HG03045 (cell line): ENCODE data around the gene KRCC1.

ENCODE experiments used
- ATAC-seq: cut with Tn5 transposase; IDR thresholded peaks from one replicate; pipeline ENCODE4 v1.9.1; 2021; ENCODE audit warnings: mild to moderate bottlenecking, moderate library complexity; ENCODE audit not compliant: unreplicated experiment

Gene KRCC1

GRCh38 chr2:88078643-88079172 is 23.1 kb upstream of the KRCC1 start:
- ATAC-seq: no peak

- no peak for ATAC-seq
These were observed 21.5 kb upstream of the KRCC1 start for GRCh38 chr2:88077080-88077479.

GRCh38 chr2:88074854-88075292 is 19.3 kb upstream of the KRCC1 start:
- ATAC-seq: no peak

GRCh38 chr2:88074150-88074549 is 18.6 kb upstream of the KRCC1 start:
- no peak for ATAC-seq

GRCh38 chr2:88071365-88071764 is 15.8 kb upstream of the KRCC1 start:
- no peak for ATAC-seq

GRCh38 chr2:88070055-88070454 is 14.5 kb upstream of the KRCC1 start:
- ATAC-seq: no peak

GRCh38 chr2:88069117-88069516 is 13.5 kb upstream of the KRCC1 start:
- ATAC-seq: no peak

- no peak for ATAC-seq
These were observed 12.5 kb upstream of the KRCC1 start for GRCh38 chr2:88068044-88068443.

- no peak for ATAC-seq
These were observed 12.0 kb upstream of the KRCC1 start, which contains the start of gene SMYD1 for GRCh38 chr2:88067598-88067997. SMYD1 (plus strand) TSS chr2:88067825; CDS start chr2:88067865, 40 bp downstream.

GRCh38 chr2:88067189-88067588 is 11.6 kb upstream of the KRCC1 start:
- ATAC-seq: no peak

GRCh38 chr2:88066543-88066942 is 11.0 kb upstream of the KRCC1 start:
- ATAC-seq: no peak

- ATAC-seq: no peak
These were observed 5.7 kb upstream of the KRCC1 start for GRCh38 chr2:88061295-88061694.

GRCh38 chr2:88060907-88061275 is 5.3 kb upstream of the KRCC1 start:
- ATAC-seq: no peak

GRCh38 chr2:88059979-88060906 is 4.7 kb upstream of the KRCC1 start:
- ATAC-seq: no peak

GRCh38 chr2:88058191-88058590 is 2.6 kb upstream of the KRCC1 start:
- no peak for ATAC-seq

- ATAC-seq: no peak
These were observed 1.9 kb upstream of the KRCC1 start for GRCh38 chr2:88057437-88057844.

- ATAC-seq: no peak
These were observed 707 bp downstream of the KRCC1 start for GRCh38 chr2:88054782-88055370.

GRCh38 chr2:88053934-88054781 is 1.4 kb downstream of the KRCC1 start:
- ATAC-seq: no peak

- ATAC-seq: no peak
These were observed 2.3 kb downstream of the KRCC1 start for GRCh38 chr2:88053296-88053695.

GRCh38 chr2:88051792-88052191 is 3.8 kb downstream of the KRCC1 start:
- no peak for ATAC-seq

GRCh38 chr2:88049622-88050021 is 6.0 kb downstream of the KRCC1 start:
- no peak for ATAC-seq
